Mesendoderm (in vitro differentiated cells): ENCODE measurements around the gene UBTFL1. TPM values are rescaled to one million over a fixed set of nuclear protein-coding genes. Genes with fewer than 3 reads are reported as not detected.
"Not testable (repeated sequence)": the region's sequence is repeated elsewhere in the genome, so short reads cannot be mapped to it uniquely, and the experiment has no call there.

Experiments
- DNase-seq: peaks from one replicate; pipeline ENCODE4 v3.0.0; 2013
- H2AK5ac ChIP-seq: 2 replicates; pipeline ENCODE4 v1.6.1; 2013; ENCODE audit warnings: low read length, inconsistent platforms
- H2BK120ac ChIP-seq: 2 replicates; pipeline ENCODE4 v1.6.1; 2013; ENCODE audit warnings: low read depth, mild to moderate bottlenecking, low read length, moderate library complexity, mixed read lengths
- H2BK15ac ChIP-seq: replicated peaks from 2 replicates; pipeline ENCODE4 v1.6.1; 2013; ENCODE audit warnings: low read depth, mild to moderate bottlenecking, moderate library complexity
- H2BK5ac ChIP-seq: 2 replicates; pipeline ENCODE4 v1.6.1; 2013; ENCODE audit warnings: low read length, inconsistent platforms
- H3K18ac ChIP-seq: 2 replicates; pipeline ENCODE4 v1.6.1; 2013; ENCODE audit warnings: mild to moderate bottlenecking, low read length, mixed read lengths
- H3K23ac ChIP-seq: one replicate; pipeline ENCODE4 v1.6.1; 2013; ENCODE audit warnings: low read length
- H3K27ac ChIP-seq: 2 replicates; pipeline ENCODE4 v1.5.1; 2013; ENCODE audit warnings: low read depth, mild to moderate bottlenecking, inconsistent platforms, low read length, moderate library complexity
- H3K27me3 ChIP-seq: 2 replicates; pipeline ENCODE4 v1.6.1; 2013; ENCODE audit warnings: low read length, control low read depth, mild to moderate bottlenecking, inconsistent platforms; ENCODE audit not compliant: insufficient read depth, poor library complexity
- H3K36me3 ChIP-seq: 2 replicates; pipeline ENCODE4 v1.6.1; 2013; ENCODE audit warnings: low read length, inconsistent platforms; ENCODE audit not compliant: control insufficient read depth, insufficient read depth
- H3K4ac ChIP-seq: one replicate; pipeline ENCODE4 v1.6.1; 2013; ENCODE audit warnings: low read depth, mild to moderate bottlenecking, low read length, moderate library complexity
- H3K4me1 ChIP-seq: 2 replicates; pipeline ENCODE4 v1.6.1; 2013; ENCODE audit warnings: low read depth, low read length, inconsistent platforms; ENCODE audit not compliant: control insufficient read depth
- H3K4me2 ChIP-seq: 2 replicates; pipeline ENCODE4 v1.6.1; 2013; ENCODE audit warnings: low read length
- H3K4me3 ChIP-seq: 2 replicates; pipeline ENCODE4 v1.5.1; 2013; ENCODE audit warnings: mild to moderate bottlenecking, low read length
- H3K56ac ChIP-seq: one replicate; pipeline ENCODE4 v1.6.1; 2013; ENCODE audit warnings: low read length
- H3K79me1 ChIP-seq: 2 replicates; pipeline ENCODE4 v1.6.1; 2013; ENCODE audit warnings: low read length, inconsistent platforms
- H3K79me2 ChIP-seq: 2 replicates; pipeline ENCODE4 v1.6.1; 2013; ENCODE audit warnings: mild to moderate bottlenecking, low read length; ENCODE audit not compliant: control insufficient read depth, insufficient read depth
- H3K9ac ChIP-seq: 2 replicates; pipeline ENCODE4 v1.6.1; 2013; ENCODE audit warnings: low read length, inconsistent platforms
- H4K5ac ChIP-seq: one replicate; pipeline ENCODE4 v1.6.1; 2013; ENCODE audit warnings: low read length
- H4K8ac ChIP-seq: one replicate; pipeline ENCODE4 v1.6.1; 2013; ENCODE audit warnings: low read depth, mild to moderate bottlenecking, control low read depth, low read length, moderate library complexity
- WGBS: extraction: QIAGEN DNeasy Blood & Tissue Kit; methylation state at CpG from one replicate; pipeline ENCODE4 v1.1.7; 2013; ENCODE audit warnings: low lambda C conversion rate, missing lambda C conversion rate; ENCODE audit not compliant: insufficient coverage; ENCODE audit errors: extremely low coverage; 5-methylcytosine and 5-hydroxymethylcytosine counted together
- polyA plus RNA-seq, 2 experiments: library from polyadenylated mRNA; stranded (reverse); fragments of 200-250 nt; gene quantifications; one replicate each; pipeline ENCODE4 v1.2.3, GENCODE V29; 2013

UBTFL1 gene, protein sequence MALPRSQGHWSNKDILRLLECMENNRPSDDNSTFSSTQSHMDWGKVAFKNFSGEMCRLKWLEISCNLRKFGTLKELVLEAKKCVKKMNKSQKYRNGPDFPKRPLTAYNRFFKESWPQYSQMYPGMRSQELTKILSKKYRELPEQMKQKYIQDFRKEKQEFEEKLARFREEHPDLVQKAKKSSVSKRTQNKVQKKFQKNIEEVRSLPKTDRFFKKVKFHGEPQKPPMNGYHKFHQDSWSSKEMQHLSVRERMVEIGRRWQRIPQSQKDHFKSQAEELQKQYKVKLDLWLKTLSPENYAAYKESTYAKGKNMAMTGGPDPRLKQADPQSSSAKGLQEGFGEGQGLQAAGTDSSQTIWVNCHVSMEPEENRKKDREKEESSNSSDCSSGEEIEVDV
- polyA plus RNA-seq (2013, experiment 1 of 2), result not detected
- not detected for polyA plus RNA-seq (2013, experiment 2 of 2)

DNA sequence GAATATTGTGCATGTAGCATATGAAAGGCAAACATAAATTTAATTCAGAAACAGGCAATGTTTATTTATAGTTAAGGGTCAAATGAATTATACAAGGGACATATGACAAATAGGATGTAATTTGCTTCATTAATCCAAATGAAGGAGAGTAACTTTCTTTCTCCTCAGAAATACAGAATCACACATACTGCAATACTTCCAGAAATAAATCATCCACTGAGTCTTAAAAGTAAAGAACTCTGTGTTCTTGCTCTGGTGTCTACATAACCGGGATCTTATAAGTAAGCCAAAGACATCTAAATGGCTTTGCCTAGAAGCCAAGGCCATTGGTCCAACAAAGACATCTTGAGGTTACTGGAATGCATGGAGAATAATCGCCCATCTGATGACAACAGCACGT is at the start of gene UBTFL1:
UBTFL1 (plus strand) TSS at position 301 of the 400 bp plus-strand sequence; CDS start at position 301, 0 bp downstream.
- not testable (repeated sequence) for H4K5ac ChIP-seq, H3K27me3 ChIP-seq, DNase-seq, H3K18ac ChIP-seq, H3K23ac ChIP-seq, H4K8ac ChIP-seq, H2BK5ac ChIP-seq, H3K79me2 ChIP-seq, H2BK120ac ChIP-seq, H3K9ac ChIP-seq, H3K56ac ChIP-seq, H2BK15ac ChIP-seq, H3K4me3 ChIP-seq, H3K79me1 ChIP-seq, H3K27ac ChIP-seq, H2AK5ac ChIP-seq, H3K4ac ChIP-seq, H3K4me1 ChIP-seq, H3K36me3 ChIP-seq, H3K4me2 ChIP-seq
- WGBS, result no CpG with 5 or more reads among the region's 3 CpGs

DNA sequence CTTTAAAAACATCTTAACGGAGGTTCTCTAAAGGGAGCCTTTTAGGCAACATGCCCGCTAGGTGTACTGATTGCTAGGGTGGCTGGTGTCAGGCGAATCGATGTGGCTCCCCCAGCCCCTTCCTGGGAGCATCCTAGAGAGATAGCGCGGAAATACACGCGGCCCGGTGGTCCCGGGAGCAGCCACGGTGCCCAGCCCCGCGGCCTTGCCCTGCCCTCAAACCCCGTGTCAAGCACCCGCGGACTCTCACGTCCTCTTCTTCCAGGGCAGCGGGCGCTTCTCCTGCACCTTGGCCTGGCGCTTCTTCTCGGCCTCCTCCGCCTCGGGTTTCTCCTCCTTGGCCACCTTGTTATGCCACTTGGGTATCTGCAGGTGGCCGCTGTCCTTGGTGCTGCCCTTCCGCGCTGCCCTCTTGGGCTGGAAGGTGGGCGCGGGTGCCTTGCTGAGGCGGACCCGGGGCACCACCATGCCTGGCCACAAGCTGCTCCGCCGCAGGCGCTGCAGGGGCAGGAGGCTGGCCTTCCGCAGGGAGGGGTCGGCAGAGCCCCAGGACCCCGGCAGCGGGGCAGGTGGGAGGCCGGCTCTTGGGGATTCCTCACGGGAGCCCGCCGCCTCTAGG is 34.0 kb upstream of the UBTFL1 start:
- H3K4me1 ChIP-seq, H3K4ac ChIP-seq, H2BK120ac ChIP-seq, H3K56ac ChIP-seq, H3K79me1 ChIP-seq, DNase-seq, H3K4me2 ChIP-seq, H3K27ac ChIP-seq, H2AK5ac ChIP-seq, H3K27me3 ChIP-seq, H3K4me3 ChIP-seq, H3K23ac ChIP-seq, H3K9ac ChIP-seq, H4K5ac ChIP-seq, H3K18ac ChIP-seq, H2BK15ac ChIP-seq, H4K8ac ChIP-seq, H3K36me3 ChIP-seq, H2BK5ac ChIP-seq, H3K79me2 ChIP-seq: not testable (repeated sequence)
- no CpG with 5 or more reads among the region's 41 CpGs for WGBS

DNA sequence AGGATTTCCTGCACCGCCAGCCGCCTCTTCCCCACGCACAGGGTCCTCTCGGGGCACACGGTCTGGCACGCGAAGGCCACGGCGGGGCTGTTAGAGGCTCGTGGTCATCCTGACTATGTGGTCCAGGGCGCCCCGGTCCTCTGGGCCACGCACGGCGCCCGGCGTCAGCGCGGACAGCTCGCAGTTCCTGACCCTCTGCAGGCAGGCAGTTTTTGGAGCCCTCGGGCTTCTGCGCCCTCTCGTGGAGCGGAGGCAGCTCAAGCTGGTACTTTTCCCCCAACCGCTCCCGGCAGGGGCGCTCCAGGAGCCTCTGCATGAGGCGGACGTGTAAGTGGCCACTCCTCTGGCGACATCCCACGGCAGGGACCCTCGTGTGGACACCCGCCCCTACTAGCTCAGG is 33.4 kb upstream of the UBTFL1 start:
- H2BK5ac ChIP-seq, H3K4me3 ChIP-seq, H3K4ac ChIP-seq, H4K8ac ChIP-seq, H2BK120ac ChIP-seq, H3K27ac ChIP-seq, H3K4me1 ChIP-seq, H2BK15ac ChIP-seq, H3K27me3 ChIP-seq, H3K79me2 ChIP-seq, H3K79me1 ChIP-seq, H4K5ac ChIP-seq, H3K4me2 ChIP-seq, H3K36me3 ChIP-seq, H3K9ac ChIP-seq, H3K18ac ChIP-seq, DNase-seq, H3K56ac ChIP-seq, H2AK5ac ChIP-seq, H3K23ac ChIP-seq: not testable (repeated sequence)
- no CpG with 5 or more reads among the region's 33 CpGs for WGBS

DNA sequence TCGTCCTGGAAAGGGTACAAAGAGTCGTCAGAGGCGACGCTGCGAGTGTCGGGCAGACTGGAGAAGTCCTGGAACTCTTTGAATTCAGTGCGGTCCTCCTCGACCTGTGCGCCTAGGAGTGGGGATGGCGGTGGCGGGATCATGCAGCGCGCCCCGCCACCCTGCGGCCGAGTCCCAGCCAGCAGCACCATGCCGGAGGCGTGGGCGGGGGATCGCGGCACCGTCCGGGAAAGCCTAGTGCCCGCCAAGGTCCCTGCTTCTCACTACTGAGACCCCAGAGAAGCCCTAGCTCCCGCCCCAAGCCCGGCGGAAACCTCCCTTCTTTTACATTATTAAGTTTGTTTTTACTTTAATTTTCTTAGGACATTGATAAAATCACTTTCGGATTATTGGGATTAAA is 32.2 kb upstream of the UBTFL1 start:
- H4K5ac ChIP-seq, H2BK5ac ChIP-seq, H3K18ac ChIP-seq, DNase-seq, H3K9ac ChIP-seq, H3K79me1 ChIP-seq, H3K36me3 ChIP-seq, H3K27me3 ChIP-seq, H2BK15ac ChIP-seq, H3K79me2 ChIP-seq, H3K27ac ChIP-seq, H2AK5ac ChIP-seq, H3K4me1 ChIP-seq, H2BK120ac ChIP-seq, H3K56ac ChIP-seq, H3K4me2 ChIP-seq, H3K4me3 ChIP-seq, H3K23ac ChIP-seq, H3K4ac ChIP-seq, H4K8ac ChIP-seq: not testable (repeated sequence)
- no CpG with 5 or more reads among the region's 28 CpGs for WGBS

DNA sequence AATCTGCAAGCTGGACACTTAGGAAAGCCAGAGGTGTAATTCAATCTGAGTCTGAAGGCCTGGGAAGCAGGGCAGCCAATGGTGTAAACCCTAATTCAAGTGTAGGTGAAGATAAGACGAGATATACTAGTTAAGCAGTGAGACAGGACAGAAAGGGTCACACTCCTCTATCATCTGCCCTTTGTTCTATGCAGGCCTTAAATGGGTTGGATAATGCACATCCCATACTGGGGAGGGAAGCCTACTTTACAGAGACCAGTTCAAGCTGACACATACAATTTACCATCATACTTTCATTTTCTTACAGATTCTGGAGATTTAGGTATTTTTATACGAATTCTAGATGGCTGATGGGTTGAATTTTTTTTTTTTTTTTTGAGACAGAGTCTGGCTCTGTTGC is 3.0 kb downstream of the UBTFL1 start:
- not testable (repeated sequence) for H3K23ac ChIP-seq, H3K36me3 ChIP-seq, H3K4me2 ChIP-seq, H2BK5ac ChIP-seq, H3K79me1 ChIP-seq, H3K9ac ChIP-seq, H3K18ac ChIP-seq, H3K27ac ChIP-seq, H3K79me2 ChIP-seq, H3K4me3 ChIP-seq, H2BK15ac ChIP-seq, H3K4ac ChIP-seq, H4K8ac ChIP-seq, H3K56ac ChIP-seq, H2BK120ac ChIP-seq, H2AK5ac ChIP-seq, H3K4me1 ChIP-seq, H4K5ac ChIP-seq, H3K27me3 ChIP-seq
- peak; percentile 36 for DNase-seq
- WGBS, result no CpG with 5 or more reads among the region's 2 CpGs
